HepG2 (cell line): ENCODE measurements around the gene HIVEP2. TPM values are rescaled to one million over a fixed set of nuclear protein-coding genes. Genes with fewer than 3 reads are reported as not detected.

ENCODE experiments used
- CC2D1A ChIP-seq: sonication (generic); formaldehyde crosslinking; IDR thresholded peaks from 2 replicates; pipeline ENCODE4 v1.8.1; 2023; ENCODE audit warnings: mild to moderate bottlenecking, missing genetic modification reagents
- FOXA3 ChIP-seq: IDR thresholded peaks from 2 replicates; pipeline ENCODE4 v1.6.1; 2016; ENCODE audit warnings: missing genetic modification reagents, missing compliant biosample characterization
- FOXJ3 ChIP-seq: sonication (generic); formaldehyde crosslinking; IDR thresholded peaks from 2 replicates; pipeline ENCODE4 v1.4.0; 2020; ENCODE audit warnings: missing genetic modification reagents, mild to moderate bottlenecking, borderline replicate concordance
- HHEX ChIP-seq: IDR thresholded peaks from 2 replicates; pipeline ENCODE4 v1.6.1; 2016; ENCODE audit warnings: control low read depth
- HOMEZ ChIP-seq: IDR thresholded peaks from 2 replicates; pipeline ENCODE4 v1.6.1; 2016; ENCODE audit warnings: low read depth
- NFIC ChIP-seq: IDR thresholded peaks from 2 replicates; pipeline ENCODE4 v1.6.1; 2012; ENCODE audit warnings: mild to moderate bottlenecking, low read length, inconsistent platforms
- TBX3 ChIP-seq: fragments of 450-650 bp; IDR thresholded peaks from 2 replicates; pipeline ENCODE4 v1.6.1; 2017; ENCODE audit warnings: antibody characterized with exemption, mild to moderate bottlenecking, inconsistent platforms, borderline replicate concordance
- TCF7 ChIP-seq: sonication (generic); IDR thresholded peaks from 2 replicates; pipeline ENCODE4 v1.6.1; 2016; ENCODE audit warnings: antibody characterized with exemption, low read depth
- ZNF232 ChIP-seq: sonication (generic); formaldehyde crosslinking; IDR thresholded peaks from 2 replicates; pipeline ENCODE4 v1.4.0; 2020; ENCODE audit warnings: missing genetic modification reagents, borderline replicate concordance
- ZNF383 ChIP-seq: sonication (generic); formaldehyde crosslinking; IDR thresholded peaks from 2 replicates; pipeline ENCODE4 v1.4.0; 2020; ENCODE audit warnings: missing genetic modification reagents, mild to moderate bottlenecking, borderline replicate concordance
- ZNF503 ChIP-seq: sonication (generic); formaldehyde crosslinking; IDR thresholded peaks from 2 replicates; pipeline ENCODE4 v1.4.0; 2020; ENCODE audit warnings: missing genetic modification reagents
- polyA plus RNA-seq, 8 experiments: library from polyadenylated mRNA; depleted of rRNA in 3 of 8; stranded (reverse) in 7 of 8; unstranded in 1 of 8; fragments of >200 nt; fragmentation: Illumina TruSeq in 4 of 8; extraction: Trizol in 4 of 8; gene quantifications; 2 replicates each; pipeline versions ENCODE4 v1.2.1 to v1.2.3, GENCODE V29; 2011 to 2016; ENCODE audit warnings: low read depth in 4 of 8, missing spikeins in 1 of 8, mixed read lengths in 1 of 8; ENCODE audit not compliant: insufficient read depth in 1 of 8
- total RNA-seq, 5 experiments: library from RNA; depleted of rRNA; stranded (reverse); fragments of >200 nt; fragmentation: Illumina TruSeq; extraction: Trizol; gene quantifications; 2 replicates each; pipeline ENCODE4 v1.2.3, GENCODE V29; 2016; ENCODE audit warnings: low read depth in 1 of 5
- TF ChIP-seq, protein P1 (sequence below), 2 experiments: sonication (generic) in 1 of 2; formaldehyde crosslinking in 1 of 2; IDR thresholded peaks; 2 replicates each; pipeline versions ENCODE4 v1.4.0 to v1.6.1; 2016 to 2020; ENCODE audit warnings: borderline replicate concordance in 1 of 2, low read depth in 1 of 2, mild to moderate bottlenecking in 1 of 2, missing genetic modification reagents in 1 of 2
- TF ChIP-seq, protein P2 (sequence below): sonication (generic); formaldehyde crosslinking; IDR thresholded peaks from 2 replicates; pipeline ENCODE4 v1.5.1; 2020; ENCODE audit warnings: mild to moderate bottlenecking, missing genetic modification reagents, borderline replicate concordance
- TF ChIP-seq, protein P3 (sequence below): sonication (generic); formaldehyde crosslinking; IDR thresholded peaks from 2 replicates; pipeline ENCODE4 v1.8.1; 2023; ENCODE audit warnings: mild to moderate bottlenecking, inconsistent platforms, moderate library complexity, missing genetic modification reagents, borderline replicate concordance

Gene HIVEP2
- total and polyA plus RNA-seq, 2 of the 13 experiments (the other 11 are each of a cell fraction or from before 2014, with no cell fraction given) = 3.4 to 12.9 TPM

DNA sequence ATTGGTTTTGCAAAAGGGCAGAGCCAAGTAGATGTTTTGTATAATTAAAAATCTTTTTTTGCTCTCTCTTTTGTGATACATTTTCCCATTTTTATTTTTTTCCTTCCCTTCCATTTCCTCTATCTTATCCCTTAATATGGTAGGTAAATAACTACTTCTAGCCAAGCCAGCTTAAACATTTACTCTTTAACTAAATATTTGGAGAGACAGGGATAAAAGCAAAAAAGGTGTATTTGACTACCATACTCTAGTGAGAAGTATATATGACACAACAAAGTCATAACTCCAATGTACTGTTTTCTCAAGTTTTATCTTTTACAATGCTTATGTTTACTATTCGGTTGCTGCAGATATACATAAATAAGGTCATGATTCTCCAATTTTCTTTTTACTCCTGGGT lies 154.7 kb downstream of the HIVEP2 start (continued):
- TF ChIP-seq CC2D1A (CRISPR knock-in tag) (no peak), ZNF503 (CRISPR knock-in tag) (peak; percentile 53; the same call in 1 of the 2 replicates), TBX3 (peak; percentile 86; the same call in 1 of the 2 replicates), FOXA3 (peak; percentile 64), NFIC (peak; percentile 39; the same call in 1 of the 2 replicates), FOXJ3 (0 out of 2 replicates have a peak, but pooled peaks have one; percentile 39), HHEX (CRISPR knock-in tag) (peak; percentile 69; the same call in 1 of the 2 replicates), TCF7 (peak; percentile 52; the same call in 1 of the 2 replicates), ZNF232 (CRISPR knock-in tag) (no peak), HOMEZ (CRISPR knock-in tag) (peak; percentile 29; the same call in 1 of the 2 replicates), ZNF383 (CRISPR knock-in tag) (no peak)
- TF ChIP-seq, protein P1, sequence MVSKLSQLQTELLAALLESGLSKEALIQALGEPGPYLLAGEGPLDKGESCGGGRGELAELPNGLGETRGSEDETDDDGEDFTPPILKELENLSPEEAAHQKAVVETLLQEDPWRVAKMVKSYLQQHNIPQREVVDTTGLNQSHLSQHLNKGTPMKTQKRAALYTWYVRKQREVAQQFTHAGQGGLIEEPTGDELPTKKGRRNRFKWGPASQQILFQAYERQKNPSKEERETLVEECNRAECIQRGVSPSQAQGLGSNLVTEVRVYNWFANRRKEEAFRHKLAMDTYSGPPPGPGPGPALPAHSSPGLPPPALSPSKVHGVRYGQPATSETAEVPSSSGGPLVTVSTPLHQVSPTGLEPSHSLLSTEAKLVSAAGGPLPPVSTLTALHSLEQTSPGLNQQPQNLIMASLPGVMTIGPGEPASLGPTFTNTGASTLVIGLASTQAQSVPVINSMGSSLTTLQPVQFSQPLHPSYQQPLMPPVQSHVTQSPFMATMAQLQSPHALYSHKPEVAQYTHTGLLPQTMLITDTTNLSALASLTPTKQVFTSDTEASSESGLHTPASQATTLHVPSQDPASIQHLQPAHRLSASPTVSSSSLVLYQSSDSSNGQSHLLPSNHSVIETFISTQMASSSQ (IDR thresholded peaks at IDR 0.05; ENCODE audit: low read depth) = peak; percentile 57
- TF ChIP-seq, protein P1 (CRISPR knock-in tag; IDR thresholded peaks at IDR 0.05; ENCODE audit: borderline replicate concordance) = no peak; the same call in 1 of the 2 replicates
- TF ChIP-seq, protein P2, sequence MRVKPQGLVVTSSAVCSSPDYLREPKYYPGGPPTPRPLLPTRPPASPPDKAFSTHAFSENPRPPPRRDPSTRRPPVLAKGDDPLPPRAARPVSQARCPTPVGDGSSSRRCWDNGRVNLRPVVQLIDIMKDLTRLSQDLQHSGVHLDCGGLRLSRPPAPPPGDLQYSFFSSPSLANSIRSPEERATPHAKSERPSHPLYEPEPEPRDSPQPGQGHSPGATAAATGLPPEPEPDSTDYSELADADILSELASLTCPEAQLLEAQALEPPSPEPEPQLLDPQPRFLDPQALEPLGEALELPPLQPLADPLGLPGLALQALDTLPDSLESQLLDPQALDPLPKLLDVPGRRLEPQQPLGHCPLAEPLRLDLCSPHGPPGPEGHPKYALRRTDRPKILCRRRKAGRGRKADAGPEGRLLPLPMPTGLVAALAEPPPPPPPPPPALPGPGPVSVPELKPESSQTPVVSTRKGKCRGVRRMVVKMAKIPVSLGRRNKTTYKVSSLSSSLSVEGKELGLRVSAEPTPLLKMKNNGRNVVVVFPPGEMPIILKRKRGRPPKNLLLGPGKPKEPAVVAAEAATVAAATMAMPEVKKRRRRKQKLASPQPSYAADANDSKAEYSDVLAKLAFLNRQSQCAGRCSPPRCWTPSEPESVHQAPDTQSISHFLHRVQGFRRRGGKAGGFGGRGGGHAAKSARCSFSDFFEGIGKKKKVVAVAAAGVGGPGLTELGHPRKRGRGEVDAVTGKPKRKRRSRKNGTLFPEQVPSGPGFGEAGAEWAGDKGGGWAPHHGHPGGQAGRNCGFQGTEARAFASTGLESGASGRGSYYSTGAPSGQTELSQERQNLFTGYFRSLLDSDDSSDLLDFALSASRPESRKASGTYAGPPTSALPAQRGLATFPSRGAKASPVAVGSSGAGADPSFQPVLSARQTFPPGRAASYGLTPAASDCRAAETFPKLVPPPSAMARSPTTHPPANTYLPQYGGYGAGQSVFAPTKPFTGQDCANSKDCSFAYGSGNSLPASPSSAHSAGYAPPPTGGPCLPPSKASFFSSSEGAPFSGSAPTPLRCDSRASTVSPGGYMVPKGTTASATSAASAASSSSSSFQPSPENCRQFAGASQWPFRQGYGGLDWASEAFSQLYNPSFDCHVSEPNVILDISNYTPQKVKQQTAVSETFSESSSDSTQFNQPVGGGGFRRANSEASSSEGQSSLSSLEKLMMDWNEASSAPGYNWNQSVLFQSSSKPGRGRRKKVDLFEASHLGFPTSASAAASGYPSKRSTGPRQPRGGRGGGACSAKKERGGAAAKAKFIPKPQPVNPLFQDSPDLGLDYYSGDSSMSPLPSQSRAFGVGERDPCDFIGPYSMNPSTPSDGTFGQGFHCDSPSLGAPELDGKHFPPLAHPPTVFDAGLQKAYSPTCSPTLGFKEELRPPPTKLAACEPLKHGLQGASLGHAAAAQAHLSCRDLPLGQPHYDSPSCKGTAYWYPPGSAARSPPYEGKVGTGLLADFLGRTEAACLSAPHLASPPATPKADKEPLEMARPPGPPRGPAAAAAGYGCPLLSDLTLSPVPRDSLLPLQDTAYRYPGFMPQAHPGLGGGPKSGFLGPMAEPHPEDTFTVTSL (CRISPR knock-in tag) = peak; percentile 63; the same call in 1 of the 2 replicates
- TF ChIP-seq, protein P3, sequence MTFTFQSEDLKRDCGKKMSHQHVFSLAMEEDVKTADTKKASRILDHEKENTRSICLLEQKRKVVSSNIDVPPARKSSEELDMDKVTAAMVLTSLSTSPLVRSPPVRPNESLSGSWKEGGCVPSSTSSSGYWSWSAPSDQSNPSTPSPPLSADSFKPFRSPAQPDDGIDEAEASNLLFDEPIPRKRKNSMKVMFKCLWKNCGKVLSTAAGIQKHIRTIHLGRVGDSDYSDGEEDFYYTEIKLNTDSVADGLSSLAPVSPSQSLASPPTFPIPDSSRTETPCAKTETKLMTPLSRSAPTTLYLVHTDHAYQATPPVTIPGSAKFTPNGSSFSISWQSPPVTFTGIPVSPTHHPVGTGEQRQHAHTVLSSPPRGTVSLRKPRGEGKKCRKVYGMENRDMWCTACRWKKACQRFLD (CRISPR knock-in tag) = no peak
